Astrocyte (in vitro differentiated cells and primary cell): ENCODE measurements around the gene SRSF2. TPM values are rescaled to one million over a fixed set of nuclear protein-coding genes. Genes with fewer than 3 reads are reported as not detected.
"Not testable (repeated sequence)": the region's sequence is repeated elsewhere in the genome, so short reads cannot be mapped to it uniquely, and the experiment has no call there.

ENCODE experiments used
- DNase-seq: peaks from one replicate; pipeline ENCODE4 v3.0.0-alpha.2; 2010; ENCODE audit warnings: low read depth
- FAIRE-seq: peaks from 2 replicates; lab custom pipeline; 2011; peaks lifted over from hg19 to GRCh38; lab: Jason Lieb, UNC
- H2AFZ ChIP-seq: 2 replicates; pipeline ENCODE4 v1.6.0; 2012; ENCODE audit warnings: low read depth, low read length, inconsistent platforms
- H3K27ac ChIP-seq: 2 replicates; pipeline ENCODE4 v1.5.1; 2011; ENCODE audit warnings: low read depth, low read length, inconsistent platforms
- H3K27me3 ChIP-seq: 2 replicates; pipeline ENCODE4 v1.6.0; 2011; ENCODE audit warnings: low read length, inconsistent platforms; ENCODE audit not compliant: insufficient read depth
- H3K36me3 ChIP-seq: 2 replicates; pipeline ENCODE4 v1.5.1; 2011; ENCODE audit warnings: low read length, inconsistent platforms; ENCODE audit not compliant: insufficient read depth
- H3K4me1 ChIP-seq: 2 replicates; pipeline ENCODE4 v1.5.1; 2011; ENCODE audit warnings: low read length, inconsistent platforms; ENCODE audit not compliant: insufficient read depth
- H3K4me2 ChIP-seq: 2 replicates; pipeline ENCODE4 v1.6.0; 2012; ENCODE audit warnings: low read length, inconsistent platforms
- H3K4me3 ChIP-seq: 2 replicates; pipeline ENCODE4 v1.5.1; 2011; ENCODE audit warnings: low read depth, mild to moderate bottlenecking, low read length, inconsistent platforms; ENCODE audit not compliant: insufficient read depth
- H3K79me2 ChIP-seq: 2 replicates; pipeline ENCODE4 v1.6.0; 2012; ENCODE audit warnings: mild to moderate bottlenecking, low read length, inconsistent platforms; ENCODE audit not compliant: insufficient read depth
- H3K9ac ChIP-seq: 2 replicates; pipeline ENCODE4 v1.6.0; 2012; ENCODE audit warnings: mild to moderate bottlenecking, low read length, inconsistent platforms
- H3K9me3 ChIP-seq: 2 replicates; pipeline ENCODE4 v1.5.1; 2012; ENCODE audit warnings: low read depth, mild to moderate bottlenecking, low read length, inconsistent platforms; ENCODE audit not compliant: insufficient read depth
- H4K20me1 ChIP-seq: 2 replicates; pipeline ENCODE4 v1.6.0; 2012; ENCODE audit warnings: low read length, inconsistent platforms; ENCODE audit not compliant: insufficient read depth
- H3K27ac Mint-ChIP-seq: one replicate; pipeline ENCODE4 v1.8.0; 2021; ENCODE audit warnings: mild to moderate bottlenecking, mixed read lengths; ENCODE audit not compliant: unreplicated experiment
- H3K27me3 Mint-ChIP-seq: one replicate; pipeline ENCODE4 v1.8.0; 2021; ENCODE audit warnings: low read depth, mixed read lengths; ENCODE audit not compliant: unreplicated experiment
- H3K36me3 Mint-ChIP-seq: one replicate; pipeline ENCODE4 v1.8.0; 2021; ENCODE audit warnings: low read depth, mixed read lengths; ENCODE audit not compliant: unreplicated experiment
- H3K4me1 Mint-ChIP-seq: one replicate; pipeline ENCODE4 v1.8.0; 2021; ENCODE audit warnings: low read depth, mixed read lengths; ENCODE audit not compliant: unreplicated experiment
- H3K4me3 Mint-ChIP-seq: one replicate; pipeline ENCODE4 v1.8.0; 2021; ENCODE audit warnings: mild to moderate bottlenecking, moderate library complexity, mixed read lengths; ENCODE audit not compliant: unreplicated experiment
- H3K9me3 Mint-ChIP-seq: one replicate; pipeline ENCODE4 v1.8.0; 2021; ENCODE audit warnings: mild to moderate bottlenecking, mixed read lengths; ENCODE audit not compliant: unreplicated experiment
- EZH2 ChIP-seq: IDR thresholded peaks from 2 replicates; pipeline ENCODE4 v1.6.1; 2012; ENCODE audit warnings: mild to moderate bottlenecking, low read length, inconsistent platforms; ENCODE audit not compliant: insufficient read depth
- total RNA-seq: library from RNA; stranded (reverse); gene quantifications from 2 replicates; pipeline ENCODE4 v1.2.1, GENCODE V29; 2021
- TF ChIP-seq, protein P1 (sequence below): IDR thresholded peaks from 2 replicates; pipeline ENCODE4 v1.5.1; 2011; ENCODE audit warnings: low read depth, mild to moderate bottlenecking, inconsistent platforms, low read length, moderate library complexity; ENCODE audit not compliant: insufficient read depth

Gene SRSF2
- total RNA-seq, 1 donor from 2014 or later = 176 TPM

DNA sequence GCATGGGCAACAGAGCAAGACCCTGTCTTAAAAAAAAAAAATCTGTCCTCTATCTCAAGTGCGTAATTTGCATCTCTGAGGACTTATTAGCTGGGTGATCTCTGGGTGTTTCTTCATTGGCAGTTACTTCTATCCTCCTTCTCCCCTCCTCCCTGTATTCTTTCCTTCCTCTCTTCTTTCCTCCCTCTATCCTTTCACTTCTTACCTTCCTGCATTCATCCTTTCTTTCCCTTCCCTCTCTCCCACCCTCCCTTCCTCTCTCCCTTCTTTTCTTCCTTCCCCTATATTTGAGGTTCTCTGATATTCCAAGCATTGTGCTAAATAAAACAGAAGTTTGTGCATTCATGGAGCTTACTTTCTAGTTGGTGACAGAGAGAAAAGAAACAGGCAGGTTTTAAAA, 11.5 kb upstream of the SRSF2 start:
- H2AFZ ChIP-seq = no peak overlapping the region
- H3K4me3 ChIP-seq = no peak overlapping the region
- H3K9me3 Mint-ChIP-seq = peaks cover 7% of the 10 kb centered on the region
- H3K4me1 ChIP-seq = no peaks in the 10 kb centered on the region
- no peak overlapping the region for H3K4me3 Mint-ChIP-seq
- H3K27ac Mint-ChIP-seq = no peak overlapping the region
- FAIRE-seq (no peak), DNase-seq (no peak)
- no peak overlapping the region for H3K9ac ChIP-seq
- peaks cover 37% of the 10 kb centered on the region for H3K36me3 Mint-ChIP-seq
- H3K27ac ChIP-seq = no peak overlapping the region
- no peak overlapping the region for H3K4me2 ChIP-seq
- H3K79me2 ChIP-seq = no peaks in the 10 kb centered on the region
- peaks cover 12% of the 10 kb centered on the region for H3K36me3 ChIP-seq
- no peaks in the 10 kb centered on the region for H4K20me1 ChIP-seq
- no peaks in the 10 kb centered on the region for H3K27me3 Mint-ChIP-seq
- H3K27me3 ChIP-seq = no peaks in the 10 kb centered on the region
- H3K4me1 Mint-ChIP-seq = no peaks in the 10 kb centered on the region
- H3K9me3 ChIP-seq = no peaks in the 10 kb centered on the region
- TF ChIP-seq EZH2 = no peak
- TF ChIP-seq, protein P1, sequence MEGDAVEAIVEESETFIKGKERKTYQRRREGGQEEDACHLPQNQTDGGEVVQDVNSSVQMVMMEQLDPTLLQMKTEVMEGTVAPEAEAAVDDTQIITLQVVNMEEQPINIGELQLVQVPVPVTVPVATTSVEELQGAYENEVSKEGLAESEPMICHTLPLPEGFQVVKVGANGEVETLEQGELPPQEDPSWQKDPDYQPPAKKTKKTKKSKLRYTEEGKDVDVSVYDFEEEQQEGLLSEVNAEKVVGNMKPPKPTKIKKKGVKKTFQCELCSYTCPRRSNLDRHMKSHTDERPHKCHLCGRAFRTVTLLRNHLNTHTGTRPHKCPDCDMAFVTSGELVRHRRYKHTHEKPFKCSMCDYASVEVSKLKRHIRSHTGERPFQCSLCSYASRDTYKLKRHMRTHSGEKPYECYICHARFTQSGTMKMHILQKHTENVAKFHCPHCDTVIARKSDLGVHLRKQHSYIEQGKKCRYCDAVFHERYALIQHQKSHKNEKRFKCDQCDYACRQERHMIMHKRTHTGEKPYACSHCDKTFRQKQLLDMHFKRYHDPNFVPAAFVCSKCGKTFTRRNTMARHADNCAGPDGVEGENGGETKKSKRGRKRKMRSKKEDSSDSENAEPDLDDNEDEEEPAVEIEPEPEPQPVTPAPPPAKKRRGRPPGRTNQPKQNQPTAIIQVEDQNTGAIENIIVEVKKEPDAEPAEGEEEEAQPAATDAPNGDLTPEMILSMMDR = no peak

DNA sequence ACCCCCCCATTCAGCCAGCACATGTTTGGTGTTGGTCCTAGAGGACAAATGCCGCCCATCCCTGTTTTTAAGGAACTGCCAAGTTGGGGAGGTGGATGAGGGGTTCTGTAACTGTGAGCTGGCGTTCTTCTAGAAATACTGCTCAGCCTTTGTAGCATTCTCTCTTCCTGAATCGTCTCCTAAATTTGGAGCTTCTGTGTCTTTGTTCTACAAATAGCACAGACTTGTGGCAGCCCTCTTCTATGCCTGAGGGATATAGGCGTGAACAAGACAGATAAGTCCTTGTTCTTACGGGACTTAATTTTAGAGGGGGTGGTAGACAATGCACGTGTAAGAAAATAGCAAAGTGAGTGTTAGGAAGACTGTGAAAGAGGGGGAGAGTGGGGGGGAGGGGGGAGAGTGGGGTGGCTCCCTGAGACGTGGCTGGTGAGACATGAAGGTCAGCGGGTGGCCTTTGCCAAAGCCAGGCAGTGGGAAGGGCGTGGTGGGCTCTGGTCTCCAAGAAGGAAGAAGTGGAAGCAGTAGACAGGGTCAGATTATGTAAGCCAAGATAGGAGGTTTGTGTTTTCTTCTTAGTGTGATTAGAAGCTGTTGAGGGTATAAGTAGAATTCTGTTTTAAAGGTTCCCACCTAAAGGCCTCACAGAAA, 10.7 kb upstream of the SRSF2 start:
- no peak overlapping the region for H3K9ac ChIP-seq
- H3K4me1 ChIP-seq = no peaks in the 10 kb centered on the region
- H4K20me1 ChIP-seq = no peaks in the 10 kb centered on the region
- no peaks in the 10 kb centered on the region for H3K79me2 ChIP-seq
- H3K4me1 Mint-ChIP-seq = no peaks in the 10 kb centered on the region
- H3K4me2 ChIP-seq = no peak overlapping the region
- H3K36me3 ChIP-seq = peaks cover 12% of the 10 kb centered on the region
- no peaks in the 10 kb centered on the region for H3K27me3 Mint-ChIP-seq
- no peak overlapping the region for H3K4me3 Mint-ChIP-seq
- no peak overlapping the region for H3K27ac Mint-ChIP-seq
- peaks cover 7% of the 10 kb centered on the region for H3K9me3 Mint-ChIP-seq
- no peak overlapping the region for H3K27ac ChIP-seq
- FAIRE-seq (no peak), DNase-seq (no peak)
- no peak for TF ChIP-seq EZH2
- TF ChIP-seq, protein P1 = no peak
- peaks cover 35% of the 10 kb centered on the region for H3K36me3 Mint-ChIP-seq
- no peak overlapping the region for H2AFZ ChIP-seq
- H3K9me3 ChIP-seq = no peaks in the 10 kb centered on the region
- H3K27me3 ChIP-seq = no peaks in the 10 kb centered on the region
- no peak overlapping the region for H3K4me3 ChIP-seq

DNA sequence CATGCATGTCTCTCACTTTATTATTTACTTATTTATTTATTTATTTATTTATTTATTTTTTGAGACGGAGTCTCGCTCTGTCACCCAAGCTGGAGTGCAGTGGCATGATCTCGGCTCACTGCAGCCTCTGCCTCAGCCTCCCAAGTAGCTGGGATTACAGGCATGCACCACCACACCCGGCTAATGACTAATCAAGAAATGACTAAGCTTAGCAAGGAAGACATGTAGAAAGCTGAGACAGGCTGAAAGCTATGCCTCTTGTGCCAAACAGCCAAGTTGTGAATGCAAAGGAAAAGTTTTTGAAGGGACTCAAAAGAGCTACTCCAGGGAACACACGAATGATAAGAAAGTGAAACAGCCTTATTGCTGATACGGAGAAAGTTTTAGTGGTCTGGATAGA, 8.7 kb upstream of the SRSF2 start:
- H3K79me2 ChIP-seq, H3K27ac Mint-ChIP-seq, H4K20me1 ChIP-seq, H3K9ac ChIP-seq, DNase-seq, FAIRE-seq, H3K4me1 Mint-ChIP-seq, H3K4me2 ChIP-seq, H3K27me3 Mint-ChIP-seq, H3K9me3 Mint-ChIP-seq, H3K4me3 ChIP-seq, H3K4me3 Mint-ChIP-seq, H3K9me3 ChIP-seq, H3K27me3 ChIP-seq, H3K27ac ChIP-seq, H3K4me1 ChIP-seq, H2AFZ ChIP-seq: not testable (repeated sequence)
- peaks cover 12% of the 10 kb centered on the region for H3K36me3 ChIP-seq
- peaks cover 35% of the 10 kb centered on the region for H3K36me3 Mint-ChIP-seq
